MM.1S (cell line): ENCODE results near the gene MED27.

Experiments used
- DNase-seq: peaks from one replicate; pipeline ENCODE4 v3.0.0-alpha.2; 2015
- H2AFZ ChIP-seq: fragments of 300-600 bp; sonication (generic); 2 replicates; pipeline ENCODE4 v1.6.0; 2016; ENCODE audit warnings: antibody characterized with exemption, low read length
- H3F3A ChIP-seq: fragments of 300-600 bp; sonication (generic); 2 replicates; pipeline ENCODE4 v1.6.1; 2016; ENCODE audit warnings: mild to moderate bottlenecking, antibody characterized with exemption, low read length, moderate library complexity, mixed read lengths; ENCODE audit not compliant: insufficient read depth
- H3K27ac ChIP-seq: fragments of 300-600 bp; sonication (generic); 2 replicates; pipeline ENCODE4 v1.5.1; 2016; ENCODE audit warnings: mild to moderate bottlenecking, low read length
- H3K27me3 ChIP-seq: fragments of 300-600 bp; sonication (generic); replicated peaks from 2 replicates; pipeline ENCODE4 v1.6.0; 2016; ENCODE audit warnings: low read length; ENCODE audit not compliant: insufficient read depth
- H3K36me3 ChIP-seq: fragments of 300-600 bp; sonication (generic); replicated peaks from 2 replicates; pipeline ENCODE4 v1.6.1; 2016; ENCODE audit warnings: mild to moderate bottlenecking, low read length, mixed read lengths; ENCODE audit not compliant: insufficient read depth
- H3K4me1 ChIP-seq: fragments of 300-600 bp; sonication (generic); 2 replicates; pipeline ENCODE4 v1.6.1; 2016; ENCODE audit warnings: low read length, mixed read lengths
- H3K4me2 ChIP-seq: fragments of 300-600 bp; sonication (generic); 2 replicates; pipeline ENCODE4 v1.6.0; 2016; ENCODE audit warnings: low read depth, low read length
- H3K4me3 ChIP-seq: fragments of 300-600 bp; sonication (generic); 2 replicates; pipeline ENCODE4 v1.5.1; 2016; ENCODE audit warnings: low read length, mixed read lengths
- H3K79me2 ChIP-seq: fragments of 300-600 bp; sonication (generic); 2 replicates; pipeline ENCODE4 v1.6.1; 2016; ENCODE audit warnings: mixed run types, low read length, mixed read lengths
- H3K9ac ChIP-seq: fragments of 300-600 bp; sonication (generic); 2 replicates; pipeline ENCODE4 v1.6.1; 2016; ENCODE audit warnings: low read length, mixed read lengths
- H3K9me2 ChIP-seq: fragments of 300-600 bp; sonication (generic); replicated peaks from 2 replicates; pipeline ENCODE4 v1.6.1; 2016; ENCODE audit warnings: mild to moderate bottlenecking, low read length, mixed read lengths; ENCODE audit not compliant: insufficient read depth
- H3K9me3 ChIP-seq: fragments of 300-600 bp; sonication (generic); replicated peaks from 2 replicates; pipeline ENCODE4 v1.6.1; 2016; ENCODE audit warnings: mild to moderate bottlenecking, low read length, mixed read lengths; ENCODE audit not compliant: insufficient read depth
- H4K20me1 ChIP-seq: fragments of 300-600 bp; sonication (generic); 2 replicates; pipeline ENCODE4 v1.6.1; 2016; ENCODE audit warnings: mild to moderate bottlenecking, low read length, moderate library complexity, mixed read lengths; ENCODE audit not compliant: insufficient read depth
- EZH2 ChIP-seq: fragments of 300-600 bp; sonication (generic); optimal IDR thresholded peaks from 2 replicates; pipeline ENCODE3; 2017; ENCODE audit warnings: low read depth, mild to moderate bottlenecking, antibody characterized with exemption, low read length, mixed read lengths
- EZH2phosphoT487 ChIP-seq: fragments of 300-600 bp; sonication (generic); IDR thresholded peaks from 2 replicates; pipeline ENCODE4 v1.6.1; 2018; ENCODE audit warnings: antibody characterized with exemption, low read length
- TF ChIP-seq, protein P1 (sequence below): fragments of 300-600 bp; sonication (generic); IDR thresholded peaks from 2 replicates; pipeline ENCODE4 v1.5.1; 2016; ENCODE audit warnings: antibody characterized with exemption, low read length, mixed read lengths

MED27 gene

DNA sequence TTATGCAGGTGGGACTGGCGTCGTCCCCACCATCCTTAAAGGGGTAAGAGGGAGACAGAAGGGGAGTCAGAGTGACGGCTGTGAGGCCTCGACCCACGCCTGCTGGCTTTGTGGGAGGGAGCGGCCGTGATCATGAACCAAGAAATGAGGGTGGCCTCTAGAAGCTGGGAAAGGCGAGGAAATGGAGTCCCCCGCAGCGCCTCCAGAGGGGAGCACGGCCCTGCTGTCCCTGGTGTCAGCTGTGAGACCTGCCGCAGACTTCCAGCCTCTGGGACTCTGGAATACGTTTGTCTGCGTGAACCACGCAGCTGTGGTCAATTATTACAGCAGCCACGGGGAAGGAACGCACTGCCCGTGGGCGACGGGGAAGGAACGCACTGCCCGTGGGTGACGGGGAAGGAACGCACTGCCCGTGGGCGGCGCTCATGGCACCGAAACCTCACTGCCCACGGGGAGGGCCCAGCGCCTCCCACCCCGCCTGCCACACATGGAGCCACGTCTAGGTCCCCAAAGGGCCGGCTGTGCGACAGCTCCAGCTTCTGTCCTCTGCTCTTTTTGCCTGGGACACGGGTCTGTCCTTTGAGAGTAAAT is 231.0 kb downstream of the MED27 start:
- Histone ChIP-seq H3K4me3 (no peak overlapping the region), H4K20me1 (no peaks in the 10 kb centered on the region), H3K9me2 (no peaks in the 10 kb centered on the region), H2AFZ (no peak overlapping the region), H3K79me2 (no peaks in the 10 kb centered on the region), H3F3A (no peaks in the 10 kb centered on the region), H3K27me3 (peaks cover 50% of the 10 kb centered on the region), H3K9me3 (no peaks in the 10 kb centered on the region), H3K27ac (no peak overlapping the region), H3K4me1 (no peaks in the 10 kb centered on the region), H3K36me3 (no peaks in the 10 kb centered on the region), H3K4me2 (no peak overlapping the region), H3K9ac (no peak overlapping the region)
- TF ChIP-seq EZH2, result no peak
- TF ChIP-seq, protein P1, sequence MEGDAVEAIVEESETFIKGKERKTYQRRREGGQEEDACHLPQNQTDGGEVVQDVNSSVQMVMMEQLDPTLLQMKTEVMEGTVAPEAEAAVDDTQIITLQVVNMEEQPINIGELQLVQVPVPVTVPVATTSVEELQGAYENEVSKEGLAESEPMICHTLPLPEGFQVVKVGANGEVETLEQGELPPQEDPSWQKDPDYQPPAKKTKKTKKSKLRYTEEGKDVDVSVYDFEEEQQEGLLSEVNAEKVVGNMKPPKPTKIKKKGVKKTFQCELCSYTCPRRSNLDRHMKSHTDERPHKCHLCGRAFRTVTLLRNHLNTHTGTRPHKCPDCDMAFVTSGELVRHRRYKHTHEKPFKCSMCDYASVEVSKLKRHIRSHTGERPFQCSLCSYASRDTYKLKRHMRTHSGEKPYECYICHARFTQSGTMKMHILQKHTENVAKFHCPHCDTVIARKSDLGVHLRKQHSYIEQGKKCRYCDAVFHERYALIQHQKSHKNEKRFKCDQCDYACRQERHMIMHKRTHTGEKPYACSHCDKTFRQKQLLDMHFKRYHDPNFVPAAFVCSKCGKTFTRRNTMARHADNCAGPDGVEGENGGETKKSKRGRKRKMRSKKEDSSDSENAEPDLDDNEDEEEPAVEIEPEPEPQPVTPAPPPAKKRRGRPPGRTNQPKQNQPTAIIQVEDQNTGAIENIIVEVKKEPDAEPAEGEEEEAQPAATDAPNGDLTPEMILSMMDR, result no peak
- TF ChIP-seq EZH2phosphoT487, result no peak
- DNase-seq, result no peak

- Histone ChIP-seq H3F3A (no peaks in the 10 kb centered on the region), H3K9me2 (no peaks in the 10 kb centered on the region), H4K20me1 (no peaks in the 10 kb centered on the region), H2AFZ (no peak overlapping the region), H3K79me2 (no peaks in the 10 kb centered on the region), H3K9ac (no peak overlapping the region), H3K27me3 (peaks cover 57% of the 10 kb centered on the region), H3K36me3 (no peaks in the 10 kb centered on the region), H3K9me3 (no peaks in the 10 kb centered on the region), H3K4me2 (no peak overlapping the region), H3K27ac (no peak overlapping the region), H3K4me1 (no peaks in the 10 kb centered on the region), H3K4me3 (no peak overlapping the region)
- TF ChIP-seq EZH2phosphoT487, result no peak
- no peak for TF ChIP-seq EZH2
- TF ChIP-seq, protein P1, result no peak
- no peak for DNase-seq
Observed at GRCh38 chr9:131847665-131848354, 231.9 kb downstream of the MED27 start.

DNA sequence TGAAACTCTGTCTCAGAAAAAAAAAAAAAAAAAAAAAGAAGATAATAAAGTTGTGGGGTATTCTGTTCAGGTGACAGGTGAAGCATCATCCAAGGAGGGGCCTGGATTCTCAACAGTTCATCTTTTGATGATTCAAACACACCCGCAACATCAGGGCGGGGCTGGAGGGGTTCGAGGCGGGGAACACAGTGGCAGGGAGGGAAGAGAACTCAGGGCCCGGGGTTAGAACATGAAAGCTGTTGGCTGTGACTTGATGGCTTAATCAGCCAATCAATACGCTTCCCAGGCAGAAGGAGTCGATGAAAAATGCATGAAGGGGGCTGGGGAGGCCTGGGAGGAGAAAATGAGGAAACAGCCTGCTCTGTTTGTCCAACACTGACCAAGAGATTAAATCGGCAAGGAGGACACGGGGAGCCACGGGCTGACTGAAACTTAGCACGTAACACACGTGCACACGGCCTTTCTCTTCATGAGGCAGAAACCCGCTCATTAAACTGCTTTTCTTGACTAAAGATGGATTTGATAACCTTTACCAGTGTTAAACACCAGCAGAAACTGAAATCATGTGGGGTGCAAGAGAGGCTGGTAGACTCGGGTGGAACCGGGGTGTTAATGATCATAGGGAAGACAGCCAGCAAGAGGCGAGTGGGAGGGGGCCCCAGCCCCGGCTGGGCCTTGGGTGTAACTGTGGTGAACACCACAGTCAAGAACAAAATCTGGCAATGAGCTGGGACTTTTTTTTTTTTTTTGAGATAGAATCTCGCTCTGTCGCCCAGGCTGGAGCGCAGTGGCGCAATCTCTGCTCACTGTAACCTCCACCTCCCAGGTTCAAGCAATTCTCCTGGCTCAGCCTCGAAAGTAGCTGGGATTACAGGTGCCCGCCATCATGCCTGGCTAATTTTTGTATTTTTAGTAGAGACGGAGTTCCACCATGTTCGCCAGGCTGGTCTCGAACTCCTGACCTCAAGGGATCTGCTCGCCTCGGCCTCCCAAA is 234.1 kb downstream of the MED27 start:
- no peaks in the 10 kb centered on the region for H3K79me2 ChIP-seq
- no peaks in the 10 kb centered on the region for H3K4me1 ChIP-seq
- no peaks in the 10 kb centered on the region for H4K20me1 ChIP-seq
- H3F3A ChIP-seq, result no peaks in the 10 kb centered on the region
- H3K4me2 ChIP-seq, result no peak overlapping the region
- no peak overlapping the region for H3K4me3 ChIP-seq
- no peak overlapping the region for H3K9ac ChIP-seq
- H3K9me3 ChIP-seq, result no peaks in the 10 kb centered on the region
- DNase-seq, result no peak
- H3K27me3 ChIP-seq, result peaks cover 78% of the 10 kb centered on the region
- H3K36me3 ChIP-seq, result no peaks in the 10 kb centered on the region
- TF ChIP-seq, protein P1, result no peak
- TF ChIP-seq EZH2phosphoT487 (no peak), EZH2 (no peak)
- H3K9me2 ChIP-seq, result no peaks in the 10 kb centered on the region
- H2AFZ ChIP-seq, result no peak overlapping the region
- no peak overlapping the region for H3K27ac ChIP-seq
